Esophagus squamous epithelium (tissue), 5 donors: Measurements from ENCODE around the gene CYP2S1. TPM values are rescaled to one million over a fixed set of nuclear protein-coding genes. Genes with fewer than 3 reads are reported as not detected.

ENCODE experiments used
- DNase-seq: peaks from one replicate; lab custom pipeline; 2025; lab: John Stamatoyannopoulos, UW
- H3K27ac ChIP-seq, 4 donors: fragments of 200-600 bp; sonication (generic); one replicate each; pipeline ENCODE4 v1.5.1; 2016 to 2019; ENCODE audit warnings: mild to moderate bottlenecking in 1 of 4
- H3K27me3 ChIP-seq, 4 donors: fragments of 200-600 bp; sonication (generic); 1 replicate in 3 of 4; 2 replicates in 1 of 4; pipeline versions ENCODE4 v1.5.1 to v1.6.0; 2017 to 2021; ENCODE audit warnings: antibody characterized with exemption in 1 of 4
- H3K36me3 ChIP-seq, 3 donors: fragments of 200-600 bp; sonication (generic); one replicate each; pipeline ENCODE4 v1.5.1; 2016 to 2019
- H3K4me1 ChIP-seq, 3 donors: fragments of 200-600 bp; sonication (generic); one replicate each; pipeline ENCODE4 v1.5.1; 2017 to 2019
- H3K4me3 ChIP-seq, 4 donors: fragments of 200-600 bp; sonication (generic); 1 replicate in 3 of 4; 2 replicates in 1 of 4; pipeline ENCODE4 v1.5.1; 2016 to 2019; ENCODE audit warnings: mild to moderate bottlenecking in 2 of 4, moderate library complexity in 1 of 4
- H3K9me3 ChIP-seq, 3 donors: fragments of 200-600 bp; sonication (generic); one replicate each; pipeline ENCODE4 v1.5.1; 2016 to 2019
- CTCF ChIP-seq, 6 experiments: fragments of 450-650 bp in 4 of 6; fragments of 200-600 bp in 2 of 6; sonication (generic) in 2 of 6; IDR thresholded peaks; one replicate each; pipeline ENCODE4 v1.5.1; 2016 to 2019; ENCODE audit warnings: antibody characterized with exemption in 6 of 6, mild to moderate bottlenecking in 4 of 6, moderate library complexity in 4 of 6
- POLR2A ChIP-seq, 4 donors: fragments of 450-650 bp; IDR thresholded peaks; one replicate each; pipeline ENCODE4 v1.6.1; 2017; ENCODE audit warnings: antibody characterized with exemption in 4 of 4, mild to moderate bottlenecking in 4 of 4, moderate library complexity in 3 of 4
- WGBS, 2 donors: methylation state at CpG; one replicate each; pipeline ENCODE4 v1.1.5; 2018; 5-methylcytosine and 5-hydroxymethylcytosine counted together
- intact Hi-C: fragments of 100-400 bp; cut with DNase I; formaldehyde crosslinking; loops from one replicate; pipeline ENCODE4 v1.15.0; 2022
- total RNA-seq, 4 donors: library from RNA; depleted of rRNA; stranded (reverse); fragments of >200 nt; gene quantifications; one replicate each; pipeline ENCODE4 v1.1.0, GENCODE V29; 2016
- donor health status: DM: yes; HTN: yes; CAD: no.

Gene CYP2S1
- total RNA-seq, 4 donors from 2014 or later: 12.4 to 20.3 (median 15.2) TPM

GRCh38 chr19:41218249-41218614, 25.2 kb downstream of the CYP2S1 start:
- 48 to 69% methylated on average over 3 to 6 of the region's 7 CpGs for WGBS, 2 donors
- H3K9me3 ChIP-seq: no peaks in the 10 kb centered on the region
- intact Hi-C loops: no loop called here
- DNase-seq: no peak
- H3K4me3 ChIP-seq: peak overlapping the region in 3 of 4 donors; percentile 57 to 65 (median 63)
- peak overlapping the region; percentile 78 to 93 (median 88) for H3K27ac ChIP-seq
- H3K27me3 ChIP-seq: peaks cover 0 to 17% (median 0%) of the 10 kb centered on the region in 4 donors
- H3K36me3 ChIP-seq: peaks cover 0 to 13% (median 0%) of the 10 kb centered on the region in 3 donors
- peaks cover 9 to 54% (median 18%) of the 10 kb centered on the region in 3 donors for H3K4me1 ChIP-seq
- TF ChIP-seq CTCF (IDR thresholded peaks at IDR 0.05) (no peak), POLR2A (IDR thresholded peaks at IDR 0.05) (no peak)

- Histone ChIP-seq H3K27ac (peak within 1 kb of the TSS; percentile 78 to 93 (median 88)), H3K9me3 (no peaks in the 10 kb centered on the region), H3K36me3 (peaks cover 0 to 13% (median 0%) of the 10 kb centered on the region in 3 donors), H3K27me3 (peaks cover 0 to 17% (median 0%) of the 10 kb centered on the region in 4 donors), H3K4me3 (peak within 1 kb of the TSS; percentile 35 to 65 (median 60)), H3K4me1 (peaks cover 9 to 60% (median 18%) of the 10 kb centered on the region in 3 donors)
- 1 to 12% methylated on average over 5 to 13 of the region's 32 CpGs for WGBS, 2 donors
- no peak for DNase-seq
- TF ChIP-seq POLR2A (IDR thresholded peaks at IDR 0.05) (peak in 2 of 4 donors; percentile 51 to 53), CTCF (IDR thresholded peaks at IDR 0.05) (no peak)
- intact Hi-C loops: no loop called here
Measured at GRCh38 chr19:41218615-41219507, 25.8 kb downstream of the CYP2S1 start, which contains the start of gene AXL. Gene AXL (plus strand): TSS chr19:41219223. CDS start chr19:41219393, 170 bp downstream.

GRCh38 chr19:41219924-41220567, 27.0 kb downstream of the CYP2S1 start:
- intact Hi-C loops: no loop called here
- Histone ChIP-seq H3K27me3 (peaks cover 0 to 17% (median 0%) of the 10 kb centered on the region in 4 donors), H3K4me1 (peaks cover 12 to 72% (median 18%) of the 10 kb centered on the region in 3 donors), H3K36me3 (peaks cover 0 to 13% (median 0%) of the 10 kb centered on the region in 3 donors), H3K4me3 (peak overlapping the region; percentile 35 to 65 (median 60)), H3K9me3 (no peaks in the 10 kb centered on the region), H3K27ac (peak overlapping the region; percentile 78 to 93 (median 88))
- TF ChIP-seq POLR2A (IDR thresholded peaks at IDR 0.05) (no peak), CTCF (IDR thresholded peaks at IDR 0.05) (no peak)
- no peak for DNase-seq
- 17 to 57% methylated on average over 2 to 5 of the region's 16 CpGs for WGBS, 2 donors

- Histone ChIP-seq H3K27ac (peak overlapping the region; percentile 78 to 93 (median 88)), H3K4me3 (peak overlapping the region in 3 of 4 donors; percentile 57 to 65 (median 63)), H3K4me1 (peaks cover 17 to 80% (median 18%) of the 10 kb centered on the region in 3 donors), H3K9me3 (no peaks in the 10 kb centered on the region), H3K36me3 (peaks cover 0 to 13% (median 0%) of the 10 kb centered on the region in 3 donors), H3K27me3 (peaks cover 0 to 18% (median 0%) of the 10 kb centered on the region in 4 donors)
- intact Hi-C loops: no loop called here
- no peak for DNase-seq
- TF ChIP-seq POLR2A (IDR thresholded peaks at IDR 0.05): no peak
- no peak for TF ChIP-seq CTCF (IDR thresholded peaks at IDR 0.05)
- 56 to 67% methylated on average over 6 to 8 of the region's 9 CpGs for WGBS, 2 donors
Measured at GRCh38 chr19:41220811-41221210, 27.8 kb downstream of the CYP2S1 start.
